Psoas muscle (tissue), 8 donors: ENCODE measurements around the gene CHD5. TPM values are rescaled to one million over a fixed set of nuclear protein-coding genes. Genes with fewer than 3 reads are reported as not detected.

Source experiments
- ATAC-seq, 4 donors: fragments of 200-7000 bp; cut with Tn5 transposase; one replicate each; pipeline ENCODE4 v1.9.1; 2020; ENCODE audit warnings: moderate library complexity in 3 of 4, mild to moderate bottlenecking in 2 of 4
- DNase-seq, 2 donors: peaks; one replicate each; pipeline ENCODE4 v3.0.0-alpha.2; 2020
- H3K27ac ChIP-seq: fragments of 200-600 bp; one replicate; pipeline ENCODE4 v1.8.0; 2022
- H3K27me3 ChIP-seq, 3 donors: fragments of 200-600 bp in 1 of 3; one replicate each; pipeline versions ENCODE4 v1.6.1 to v1.8.0; 2013 to 2022; ENCODE audit warnings: low read length in 2 of 3, mild to moderate bottlenecking in 2 of 3, moderate library complexity in 1 of 3; ENCODE audit not compliant: insufficient read depth in 3 of 3
- H3K36me3 ChIP-seq, 2 donors: fragments of 200-600 bp in 1 of 2; one replicate each; pipeline versions ENCODE4 v1.6.1 to v1.8.0; 2013 to 2022; ENCODE audit warnings: low read depth in 1 of 2, mild to moderate bottlenecking in 1 of 2, moderate library complexity in 1 of 2; ENCODE audit not compliant: insufficient read depth in 1 of 2
- H3K4me1 ChIP-seq: fragments of 200-600 bp; one replicate; pipeline ENCODE4 v1.8.0; 2022
- H3K4me3 ChIP-seq: fragments of 200-600 bp; one replicate; pipeline ENCODE4 v1.8.0; 2022; ENCODE audit warnings: mild to moderate bottlenecking
- H3K9me3 ChIP-seq: fragments of 200-600 bp; one replicate; pipeline ENCODE4 v1.8.0; 2022
- CTCF ChIP-seq: fragments of 200-600 bp; IDR thresholded peaks from one replicate; pipeline ENCODE4 v1.8.0; 2022; ENCODE audit warnings: antibody characterized with exemption
- WGBS, 3 donors: extraction: QIAGEN DNeasy Blood & Tissue Kit; methylation state at CpG; one replicate each; pipeline versions ENCODE4 v1.1.6 to v1.1.7; 2013; 5-methylcytosine and 5-hydroxymethylcytosine counted together
- intact Hi-C, 2 donors: fragments of 100-400 bp; cut with DNase I; formaldehyde crosslinking; loops; one replicate each; pipeline versions ENCODE4 v1.11.0 to v1.14.2; 2022
- polyA plus RNA-seq, 3 donors: library from polyadenylated mRNA; stranded (reverse); fragments of 200-250 nt; gene quantifications; one replicate each; pipeline ENCODE4 v1.2.3, GENCODE V29; 2013
- total RNA-seq, 4 donors: library from RNA; stranded (reverse); fragmentation: NEBNext Ultra II Directional in 2 of 4; extraction: Animal tissue kit (Norgen Biotek cat#: 25700) in 2 of 4; gene quantifications; one replicate each; pipeline versions ENCODE4 v1.2.1 to v1.2.4, GENCODE V29; 2021 to 2023
- donor health status: healthy with polysubstance abuse.
- donor health status: DM: no; HTN: no; CAD: no; lungs with moderate emphysema.
- donor health status: Bipolar disorder and iron deficiency.
- donor health status: healthy.
- donor health status: DM: yes; HTN: yes; CAD: no.
- donor health status: DM: no; HTN: no; CAD: no.
- donor health status: DM: no; HTN: no; CAD: no.
- donor health status: DM: yes; HTN: yes; CAD: no.

Gene CHD5
- total and polyA plus RNA-seq, 7 donors, result 0.03 to 0.38 (median 0.24) TPM; not detected in 2

GRCh38 chr1:6084781-6085495 is 95.2 kb downstream of the CHD5 start:
- H3K4me3 ChIP-seq, result no peak overlapping the region
- no peaks in the 10 kb centered on the region for H3K36me3 ChIP-seq
- no peak for DNase-seq
- no peaks in the 10 kb centered on the region for H3K9me3 ChIP-seq
- WGBS, 3 donors, result 50 to 63% (median 53%) methylated on average over 18 of the region's 18 CpGs
- H3K27ac ChIP-seq, result no peak overlapping the region
- no peaks in the 10 kb centered on the region for H3K4me1 ChIP-seq
- TF ChIP-seq CTCF, result no peak
- no peak for ATAC-seq
- peaks cover 0 to 41% (median 14%) of the 10 kb centered on the region in 3 donors for H3K27me3 ChIP-seq
- intact Hi-C loops, result no loop called here

- DNase-seq (no peak), ATAC-seq (no peak)
- Histone ChIP-seq H3K27ac (no peak overlapping the region), H3K36me3 (no peaks in the 10 kb centered on the region), H3K9me3 (no peaks in the 10 kb centered on the region), H3K4me1 (no peaks in the 10 kb centered on the region), H3K27me3 (peaks cover 0 to 41% (median 14%) of the 10 kb centered on the region in 3 donors), H3K4me3 (no peak overlapping the region)
- no peak for TF ChIP-seq CTCF
- WGBS, 3 donors, result 20 to 38% (median 29%) methylated on average over 12 of the region's 12 CpGs
- intact Hi-C loops, result no loop called here
These were observed 96.2 kb downstream of the CHD5 start for GRCh38 chr1:6083801-6084446.

- TF ChIP-seq CTCF, result no peak
- intact Hi-C loops, result no loop called here
- H3K27me3 ChIP-seq, result peaks cover 0 to 41% (median 14%) of the 10 kb centered on the region in 3 donors
- no peaks in the 10 kb centered on the region for H3K4me1 ChIP-seq
- H3K4me3 ChIP-seq, result no peak overlapping the region
- H3K36me3 ChIP-seq, result no peaks in the 10 kb centered on the region
- no peak overlapping the region for H3K27ac ChIP-seq
- DNase-seq (no peak), ATAC-seq (no peak)
- WGBS, 3 donors, result 24 to 49% (median 28%) methylated on average over 16 to 18 of the region's 18 CpGs
- H3K9me3 ChIP-seq, result no peaks in the 10 kb centered on the region
These were observed 96.7 kb downstream of the CHD5 start for GRCh38 chr1:6083385-6083784.

DNA sequence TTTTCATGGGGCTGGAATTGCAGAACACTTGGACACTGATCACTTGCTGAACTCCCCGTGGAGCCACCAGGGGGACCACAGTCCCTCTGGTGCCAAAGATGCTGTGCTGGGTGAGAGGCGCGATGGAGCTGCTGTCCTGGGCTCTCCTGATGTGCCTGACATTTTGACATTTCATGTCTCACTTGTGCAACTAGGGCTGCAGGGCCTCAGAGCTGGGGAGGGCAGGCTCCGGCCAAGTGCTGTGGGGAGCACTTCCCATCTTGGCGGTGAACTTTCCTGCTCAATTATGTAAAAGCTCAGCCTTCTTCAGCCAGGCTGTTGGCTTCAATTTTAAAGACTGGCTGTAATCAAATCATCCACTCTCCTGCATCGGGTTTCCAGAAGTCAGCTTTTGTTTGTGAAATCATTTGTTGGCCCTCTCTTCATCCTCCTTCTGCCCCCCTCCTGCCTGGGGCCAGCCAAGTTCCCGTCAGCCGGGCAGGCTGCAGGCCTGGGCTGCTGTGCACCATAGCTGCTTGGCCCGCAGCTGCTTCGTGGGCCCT is 97.6 kb downstream of the CHD5 start:
- DNase-seq, result peak; percentile 50 to 72
- 25 to 34% (median 25%) methylated on average over 10 of the region's 10 CpGs for WGBS, 3 donors
- no peaks in the 10 kb centered on the region for H3K4me1 ChIP-seq

More for the DNA sequence above, 97.6 kb downstream of the CHD5 start:
- H3K9me3 ChIP-seq, result no peaks in the 10 kb centered on the region
- H3K27ac ChIP-seq, result no peak overlapping the region
- intact Hi-C loops, result no loop called here
- H3K27me3 ChIP-seq, result peaks cover 0 to 38% (median 14%) of the 10 kb centered on the region in 3 donors
- H3K4me3 ChIP-seq, result no peak overlapping the region
- H3K36me3 ChIP-seq, result no peaks in the 10 kb centered on the region
- TF ChIP-seq CTCF, result no peak
- peak in 3 of 4 donors; percentile 39 to 54 (median 50) for ATAC-seq
